OCI-M2 (cell line): Measurements from ENCODE around the gene CORO6.
"Not testable (repeated sequence)": the region's sequence is repeated elsewhere in the genome, so short reads cannot be mapped to it uniquely, and the experiment has no call there.

ENCODE experiments used
- DNase-seq: peaks from one replicate; lab custom pipeline; 2025; ENCODE audit not compliant: unreplicated experiment; lab: John Stamatoyannopoulos, UW

CORO6 gene

GRCh38 chr17:29622337-29623282 lies at the start of gene CORO6:
Gene CORO6, minus strand, starts transcription at chr17:29622912. Its CDS starts 1,491 bp downstream, at chr17:29621421.
- DNase-seq, result peak; percentile 41

- DNase-seq, result no peak
These were observed 48.9 kb upstream of the CORO6 start for GRCh38 chr17:29671661-29672060.

DNA sequence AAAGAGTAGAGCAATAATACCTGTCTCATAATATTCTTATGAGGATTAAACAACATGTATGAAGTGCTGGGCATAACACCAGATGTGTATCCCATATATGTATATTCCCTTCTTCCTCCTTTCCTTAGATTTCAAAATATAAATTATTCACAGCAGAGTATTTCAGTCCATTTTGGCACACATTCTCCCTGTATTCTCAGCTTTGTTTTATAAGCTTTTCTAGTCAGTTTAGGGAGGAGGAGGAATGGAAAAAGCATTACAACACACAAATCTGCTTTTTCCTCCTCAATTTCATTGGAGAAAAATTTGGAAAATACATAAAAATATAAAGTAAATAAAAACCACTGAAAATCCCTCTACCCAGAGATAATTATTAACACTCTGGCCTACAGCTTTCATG lies 46.6 kb upstream of the CORO6 start:
- no peak for DNase-seq

GRCh38 chr17:29667969-29668368 lies 45.3 kb upstream of the CORO6 start:
- no peak for DNase-seq

DNA sequence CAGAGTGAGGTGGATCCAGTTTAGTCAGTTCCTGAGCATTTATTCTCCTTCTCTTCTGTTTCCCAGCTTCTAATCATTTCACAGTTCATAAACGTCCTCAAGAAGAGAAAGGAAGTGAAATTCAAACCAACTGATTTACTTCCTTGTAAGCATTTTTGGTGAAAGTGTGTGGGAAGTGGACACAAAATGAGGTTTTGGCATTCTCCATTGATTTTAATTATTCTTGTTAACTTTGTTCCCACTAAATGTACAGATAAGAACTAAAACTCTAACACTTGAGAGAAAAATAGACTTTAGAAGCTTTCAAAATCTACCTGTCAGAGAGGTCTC lies 42.7 kb upstream of the CORO6 start:
- DNase-seq, result no peak

DNA sequence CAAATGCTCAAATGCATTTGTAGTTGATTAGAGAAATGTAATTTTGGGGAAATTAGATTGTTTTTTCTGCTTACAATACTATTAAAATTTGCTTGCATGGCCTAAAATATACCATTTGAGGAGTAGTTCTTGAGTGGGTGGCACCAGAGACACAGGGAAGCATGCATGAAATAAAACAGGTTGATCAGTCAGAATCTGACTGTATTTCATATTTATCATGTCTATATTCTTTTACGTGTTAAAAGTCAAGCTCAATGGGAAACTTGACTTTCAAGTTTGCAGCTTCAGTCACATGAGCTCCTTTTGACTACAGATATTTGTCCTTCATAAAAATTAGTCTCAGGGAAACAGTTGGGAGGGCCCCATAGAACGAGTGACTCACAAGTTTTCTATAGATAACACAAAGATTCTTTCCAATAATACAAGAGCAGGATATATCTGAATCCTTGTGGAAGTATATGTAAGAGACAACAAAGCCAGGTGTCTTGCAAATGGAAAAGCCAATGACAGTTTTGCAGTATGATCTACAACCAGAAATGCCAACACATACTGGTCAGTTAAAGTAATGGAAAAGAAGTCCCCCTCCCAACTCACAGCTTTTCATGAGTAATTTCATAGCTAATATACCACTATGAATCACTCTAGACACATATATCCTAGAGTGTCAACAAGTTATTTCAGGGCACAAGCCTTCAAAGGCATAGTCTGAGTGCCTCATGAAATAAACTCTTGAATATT lies 42.2 kb upstream of the CORO6 start:
- no peak for DNase-seq

DNA sequence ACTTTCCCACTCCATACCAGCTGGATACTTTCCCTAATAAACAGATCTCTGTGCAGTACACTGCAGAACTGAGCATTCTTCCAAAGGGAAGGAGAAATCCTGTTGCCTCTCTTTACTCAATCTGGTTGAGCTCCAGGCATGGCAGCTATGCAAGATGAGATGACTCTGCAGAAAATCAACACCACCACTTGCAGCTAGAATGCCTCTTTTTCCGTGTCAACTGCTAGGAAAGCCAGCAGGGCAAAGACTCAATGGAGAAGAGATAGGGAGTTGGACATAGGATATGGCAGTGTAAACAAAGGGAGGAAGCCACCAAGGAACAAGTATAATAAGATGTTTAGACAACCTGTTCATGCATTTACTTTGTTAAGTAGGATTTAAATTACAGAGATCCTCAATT lies 40.4 kb upstream of the CORO6 start:
- DNase-seq, result no peak

DNA sequence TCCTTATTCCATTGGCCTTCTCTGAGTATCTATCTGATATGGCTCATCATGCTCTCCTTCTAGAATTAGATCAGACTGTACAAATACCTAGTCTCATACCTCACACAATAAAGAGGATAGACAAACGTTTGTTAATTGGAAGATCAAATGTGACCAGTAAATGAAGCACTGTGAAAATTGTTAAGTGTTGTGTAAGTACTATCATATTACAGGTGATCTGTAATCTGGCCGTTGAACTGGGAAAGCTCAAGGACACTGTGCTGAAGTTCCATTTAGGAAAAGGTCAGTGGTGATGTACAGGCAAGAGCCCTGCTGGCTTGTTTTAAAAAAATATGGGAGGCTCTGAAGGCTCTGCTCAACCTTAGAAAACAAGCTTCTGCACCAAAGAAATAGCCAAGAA lies 38.5 kb upstream of the CORO6 start:
- DNase-seq, result no peak

GRCh38 chr17:29659155-29659554 lies 36.4 kb upstream of the CORO6 start:
- no peak for DNase-seq

- no peak for DNase-seq
These were observed 32.6 kb upstream of the CORO6 start for GRCh38 chr17:29655323-29655722.

DNA sequence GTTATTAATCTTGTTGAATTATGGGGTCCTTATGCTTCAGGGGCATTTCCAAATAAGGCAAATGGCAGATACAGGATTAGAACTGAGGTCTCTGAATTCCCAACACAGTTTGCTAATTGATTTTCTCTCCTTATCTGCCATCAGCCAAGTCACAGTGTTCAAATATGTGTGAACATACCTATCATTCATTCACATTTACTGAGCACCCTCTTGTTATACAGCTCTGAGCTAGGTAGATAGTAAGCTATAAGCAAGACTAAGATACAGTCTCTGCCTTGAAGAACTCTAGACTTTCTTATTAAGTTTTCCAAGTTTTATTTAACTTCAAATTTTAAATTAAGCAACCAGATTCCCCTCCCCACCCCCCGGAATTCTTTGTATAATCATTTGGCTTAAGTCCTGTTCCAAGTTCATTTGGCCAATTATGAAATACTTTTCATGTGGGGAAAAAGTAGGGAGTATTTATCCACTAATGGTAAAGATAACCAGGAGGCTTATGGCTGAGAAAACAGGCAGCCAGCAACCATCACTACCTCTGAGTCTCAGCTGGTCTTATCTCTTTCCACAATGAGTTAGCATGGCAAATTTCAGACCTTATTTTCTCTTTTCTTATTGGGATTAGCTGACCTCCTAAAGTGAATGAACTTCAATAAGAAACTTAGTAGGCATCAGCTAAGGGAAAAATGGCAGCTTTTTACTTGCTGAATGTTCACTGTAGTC lies 31.4 kb upstream of the CORO6 start:
- DNase-seq, result no peak

DNA sequence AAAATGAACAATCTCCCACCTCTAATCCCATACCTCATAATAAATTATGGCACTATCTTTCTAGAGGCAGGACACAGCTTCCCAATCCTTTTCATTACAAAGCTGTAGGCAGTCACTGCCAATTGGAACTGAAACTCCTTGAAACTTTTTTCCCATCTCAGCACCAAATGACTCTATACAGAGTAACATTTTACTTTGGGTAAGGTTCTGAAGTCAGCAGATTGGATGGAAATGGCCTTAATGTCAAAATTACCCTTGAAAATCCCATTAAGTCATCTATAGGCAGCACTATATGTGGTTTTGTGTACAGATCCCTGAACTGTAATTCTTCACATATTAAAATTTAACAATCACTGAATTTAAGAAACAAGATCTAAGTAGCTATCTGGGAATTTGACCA lies 30.3 kb upstream of the CORO6 start:
- no peak for DNase-seq

- DNase-seq, result not testable (repeated sequence)
These were observed 29.2 kb upstream of the CORO6 start for GRCh38 chr17:29651913-29652312.

DNA sequence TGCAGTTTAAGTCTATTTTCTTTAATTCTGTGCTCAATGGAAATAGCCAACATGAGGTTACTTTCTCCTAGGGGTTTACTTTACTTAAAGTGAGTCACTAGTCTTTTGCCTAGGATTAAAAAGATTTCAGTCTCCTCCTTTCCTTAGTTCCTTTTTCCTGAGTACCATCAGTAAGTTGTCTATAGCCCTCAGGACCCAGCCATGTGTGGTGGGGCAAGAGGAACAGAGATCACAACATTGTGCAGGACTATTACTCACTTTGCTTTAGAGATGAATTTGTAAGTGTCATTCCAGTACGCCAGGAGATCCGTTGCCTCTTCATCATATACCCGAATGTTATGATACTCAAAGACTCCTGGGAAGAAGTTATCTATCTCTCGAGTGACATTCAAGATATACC lies 27.7 kb upstream of the CORO6 start:
- no peak for DNase-seq

DNA sequence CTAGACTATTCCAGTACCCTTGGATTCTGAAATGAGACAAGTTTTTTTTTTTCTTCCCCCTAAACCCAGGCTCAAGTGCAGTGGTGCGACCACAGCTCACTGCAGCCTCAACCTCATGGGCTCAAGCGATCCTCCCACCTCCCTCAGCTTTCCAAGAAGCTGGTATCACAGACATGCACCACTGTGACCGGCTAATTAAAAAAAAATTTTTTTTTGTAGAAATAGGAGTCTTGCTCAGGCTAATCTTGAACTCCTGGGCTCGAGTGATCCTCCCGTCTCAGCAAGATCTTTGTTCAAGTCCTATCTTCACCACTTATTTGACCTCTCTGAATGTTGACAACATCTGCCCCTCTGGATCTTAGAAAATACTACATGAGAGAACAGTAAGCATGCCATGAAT lies 26.6 kb upstream of the CORO6 start:
- no peak for DNase-seq

- DNase-seq, result no peak
These were observed 25.3 kb upstream of the CORO6 start for GRCh38 chr17:29648005-29648404.

GRCh38 chr17:29645515-29646051 lies 22.9 kb upstream of the CORO6 start:
- no peak for DNase-seq

DNA sequence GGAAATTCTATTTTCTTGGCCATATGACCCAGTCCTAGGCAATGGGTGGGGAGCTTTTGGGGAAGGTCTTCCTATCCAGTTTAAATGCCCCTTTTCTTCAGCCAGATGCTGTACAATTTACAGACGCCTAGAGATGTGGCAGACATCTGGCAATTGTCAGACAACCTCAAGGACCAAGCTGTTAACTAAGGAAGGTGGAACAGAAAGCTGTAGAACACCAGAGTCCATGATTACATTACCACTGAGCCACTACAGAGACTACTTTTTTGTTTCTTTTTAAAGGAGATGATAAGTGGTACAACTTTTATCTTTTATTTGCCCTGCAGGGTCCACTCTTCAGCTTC lies 21.1 kb upstream of the CORO6 start:
- DNase-seq, result no peak

GRCh38 chr17:29642171-29642611 lies 19.5 kb upstream of the CORO6 start:
- no peak for DNase-seq

- no peak for DNase-seq
These were observed 18.4 kb upstream of the CORO6 start for GRCh38 chr17:29640981-29641642.

DNA sequence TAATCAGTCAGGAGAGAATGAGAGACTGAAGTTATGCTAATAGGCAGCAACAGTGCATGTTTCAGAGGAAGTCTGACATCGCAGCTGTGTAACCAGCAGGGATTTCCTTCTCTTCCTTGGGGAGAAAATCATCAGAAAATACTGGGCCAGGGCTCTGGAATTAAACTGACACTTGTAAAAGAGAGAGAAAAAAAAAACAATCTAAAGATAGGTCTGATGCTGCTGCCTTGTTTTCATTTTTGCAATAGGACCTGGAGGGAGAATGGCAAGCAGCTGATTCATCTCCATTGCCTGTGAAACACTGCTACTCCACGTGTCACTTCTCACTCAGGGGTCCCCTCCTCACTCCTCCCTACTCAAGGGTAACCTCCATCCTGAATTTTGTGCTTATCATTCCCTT lies 17.7 kb upstream of the CORO6 start:
- no peak for DNase-seq
